LoVo (cell line): ENCODE measurements around the gene RBMS3.

Experiments
- DNase-seq: peaks from one replicate; pipeline ENCODE4 v3.0.0-alpha.2; 2016; ENCODE audit warnings: low spot score

Gene RBMS3

GRCh38 chr3:29576675-29577074, 295.8 kb downstream of the RBMS3 start:
- DNase-seq: no peak

GRCh38 chr3:29577250-29577649, 296.4 kb downstream of the RBMS3 start:
- DNase-seq: no peak

DNA sequence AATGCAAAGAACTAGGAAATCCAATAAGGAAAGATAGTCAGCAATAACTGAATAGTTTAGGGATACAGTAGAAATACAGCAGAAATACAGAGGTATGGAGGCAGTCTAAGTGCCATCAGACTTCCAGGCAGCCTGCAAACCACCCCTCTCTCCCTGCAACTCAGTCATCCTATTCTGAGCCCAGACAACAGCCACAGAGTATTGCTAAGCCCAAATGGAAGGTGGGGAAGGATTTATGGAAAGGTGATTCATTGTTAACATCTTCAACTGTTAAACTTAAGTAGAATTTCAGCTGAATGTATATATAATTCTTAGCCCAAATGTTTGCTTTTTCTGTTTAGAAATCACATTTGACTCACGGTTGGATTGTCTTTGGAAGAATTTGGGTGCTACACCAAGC, 300.4 kb downstream of the RBMS3 start:
- DNase-seq: no peak

DNA sequence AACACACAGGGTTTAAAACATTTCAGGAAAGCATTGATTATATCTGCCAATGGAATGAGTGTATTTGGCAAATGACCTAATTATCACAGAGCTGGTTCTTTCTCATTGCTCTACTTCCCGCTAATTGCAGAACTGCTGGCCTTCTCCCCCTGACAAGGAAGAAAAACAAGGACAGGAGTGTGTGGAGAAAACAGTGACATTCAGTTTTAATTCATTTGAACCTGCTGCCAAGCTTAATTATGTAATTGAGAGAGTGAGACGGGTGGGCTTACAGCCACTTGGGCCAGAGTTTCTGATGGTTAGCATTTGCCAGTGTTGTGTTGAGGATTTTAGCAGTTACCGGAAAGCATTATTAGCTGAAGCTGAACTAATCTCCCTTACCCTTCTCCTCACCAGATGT, 301.4 kb downstream of the RBMS3 start:
- no peak for DNase-seq

DNA sequence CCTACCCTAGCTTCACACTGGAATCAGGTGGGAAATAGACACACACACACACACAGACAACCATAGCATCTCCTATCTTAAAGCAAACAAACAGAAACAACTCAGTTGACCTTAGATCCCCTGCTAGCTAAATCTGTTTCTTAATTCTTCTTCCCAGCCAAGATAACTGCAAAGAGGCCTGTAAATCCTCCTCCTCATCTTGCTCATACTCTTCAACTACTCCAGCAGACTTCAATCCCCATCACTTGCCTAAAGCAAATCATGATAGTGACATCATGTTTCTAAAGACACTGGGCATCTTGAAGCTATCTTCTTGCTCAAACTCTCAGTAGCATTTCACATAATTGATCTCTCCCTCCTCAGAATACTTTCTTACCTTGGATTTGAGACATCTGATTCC, 303.0 kb downstream of the RBMS3 start:
- no peak for DNase-seq

DNA sequence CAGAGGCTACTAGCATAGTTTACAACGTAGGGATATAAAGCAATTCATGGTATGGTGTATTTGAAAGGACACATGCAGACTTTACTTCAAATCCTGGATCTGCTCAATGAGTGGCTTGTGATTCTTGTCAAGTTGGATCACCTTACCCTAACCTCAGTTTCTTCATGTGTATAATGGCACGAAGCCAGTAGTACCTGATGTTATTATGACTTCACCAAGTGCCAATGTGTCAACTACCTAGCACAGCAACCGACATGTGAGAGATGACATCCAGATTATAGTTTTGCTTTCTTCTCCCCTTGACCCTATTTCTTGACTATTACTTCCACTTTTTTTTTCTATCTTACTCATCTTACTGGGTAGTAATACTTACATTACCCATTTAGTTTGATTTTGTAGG, 304.5 kb downstream of the RBMS3 start:
- no peak for DNase-seq

- DNase-seq: no peak
Measured at GRCh38 chr3:29587340-29587739, 306.5 kb downstream of the RBMS3 start.

- no peak for DNase-seq
Measured at GRCh38 chr3:29590012-29590411, 309.1 kb downstream of the RBMS3 start.

DNA sequence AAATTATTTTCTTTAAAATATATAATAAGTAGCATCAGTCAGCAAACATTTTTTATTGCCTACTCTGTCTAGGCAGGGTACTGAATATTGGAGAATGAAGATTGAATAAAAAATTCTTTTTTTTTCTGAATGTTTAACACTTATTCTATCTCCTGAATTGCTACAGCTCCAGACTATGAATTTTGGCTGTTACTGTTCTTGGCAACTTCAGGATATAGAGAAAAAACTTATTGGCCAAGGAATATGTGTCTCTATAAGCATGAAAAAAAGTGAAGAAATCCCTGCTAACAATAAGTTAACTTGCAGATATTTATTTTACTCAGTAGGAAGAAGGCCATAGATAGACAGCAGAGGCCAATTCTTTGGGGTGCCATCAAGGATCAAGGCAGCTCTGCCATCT, 309.6 kb downstream of the RBMS3 start:
- no peak for DNase-seq

GRCh38 chr3:29591579-29591978, 310.7 kb downstream of the RBMS3 start:
- DNase-seq: no peak

- DNase-seq: no peak
Measured at GRCh38 chr3:29593802-29594201, 312.9 kb downstream of the RBMS3 start.

GRCh38 chr3:29594261-29594660, 313.4 kb downstream of the RBMS3 start:
- no peak for DNase-seq

DNA sequence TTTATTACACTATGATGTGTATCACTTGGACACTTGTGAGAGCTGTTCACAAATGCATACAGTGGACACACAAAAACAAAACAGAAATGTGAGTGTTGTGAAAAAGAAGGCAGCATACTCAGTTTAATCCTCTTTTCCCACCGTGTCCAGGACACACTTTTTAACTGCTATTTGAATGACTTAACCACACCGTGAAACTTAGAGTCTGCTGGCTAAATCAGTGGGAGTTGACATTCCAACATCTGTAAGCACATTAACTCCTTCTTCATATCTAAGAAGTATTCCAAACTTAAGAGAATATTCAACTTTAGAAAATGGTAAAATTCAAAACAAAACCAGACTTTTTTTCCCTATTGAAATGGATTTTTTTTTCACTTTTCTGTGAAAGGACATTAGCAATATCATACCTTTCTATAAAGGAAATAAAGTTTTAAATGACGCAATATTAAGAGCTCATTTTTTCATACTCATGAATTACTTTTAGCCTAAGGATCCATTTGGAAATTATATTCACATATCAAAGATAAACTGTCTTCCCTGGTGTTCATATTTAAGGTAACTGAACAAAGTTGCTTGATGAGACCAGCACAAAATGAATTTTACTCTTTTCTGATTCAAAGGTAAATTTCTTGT, 316.6 kb downstream of the RBMS3 start:
- DNase-seq: no peak

DNA sequence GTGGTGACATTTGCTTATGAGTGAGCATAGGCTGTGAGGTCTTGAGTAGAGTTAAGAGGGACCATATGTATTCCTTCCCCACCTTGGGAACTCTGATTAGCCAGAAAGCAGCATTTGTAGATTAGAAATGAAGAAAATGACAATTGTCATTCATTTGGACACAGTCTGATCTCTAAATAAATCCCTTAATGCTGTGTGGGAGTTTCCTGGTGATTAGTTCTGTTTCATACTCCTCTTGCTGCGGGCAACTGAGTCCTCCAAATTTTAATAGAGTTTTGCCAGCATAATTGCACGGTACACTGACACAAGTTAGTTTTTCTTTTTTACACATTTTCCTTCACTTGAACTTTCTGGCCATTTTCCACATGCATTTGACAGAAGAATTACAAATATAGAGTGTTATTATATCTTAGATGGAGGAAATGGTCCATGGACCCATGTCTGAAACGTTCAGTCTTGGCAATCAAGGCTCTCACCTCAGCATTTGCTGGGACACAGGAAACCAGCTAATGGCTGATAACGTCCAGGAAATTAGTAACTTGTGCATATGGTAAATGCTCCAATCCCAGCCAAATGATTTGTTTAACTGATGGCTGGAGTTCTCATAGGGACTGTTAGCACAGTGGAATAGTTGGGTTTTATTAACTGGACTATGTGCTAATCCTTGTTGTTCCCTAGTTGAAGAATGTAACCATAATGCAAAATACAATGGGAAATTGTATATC, 321.2 kb downstream of the RBMS3 start:
- no peak for DNase-seq

DNA sequence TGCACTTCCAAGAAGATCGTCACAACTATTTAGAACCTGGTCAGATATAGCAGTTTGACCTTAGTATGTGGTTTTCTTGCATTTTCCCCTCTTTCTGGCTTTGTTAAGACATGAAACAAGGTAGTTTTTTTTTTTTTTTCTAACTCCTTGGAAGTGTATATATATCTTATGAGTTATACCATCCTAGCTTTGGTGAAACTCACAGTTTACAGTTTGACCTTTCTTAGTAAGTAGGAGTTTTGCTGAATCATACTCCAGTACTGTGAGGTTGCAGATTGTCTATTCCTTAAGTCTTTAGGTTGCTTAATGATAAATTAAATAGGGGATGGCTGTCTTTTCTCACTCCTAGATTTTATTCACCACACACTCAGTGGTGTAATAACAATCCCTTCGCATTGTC, 325.0 kb downstream of the RBMS3 start:
- no peak for DNase-seq

- no peak for DNase-seq
Measured at GRCh38 chr3:29606416-29606815, 325.5 kb downstream of the RBMS3 start.

GRCh38 chr3:29608414-29609327, 327.8 kb downstream of the RBMS3 start:
- DNase-seq: no peak

DNA sequence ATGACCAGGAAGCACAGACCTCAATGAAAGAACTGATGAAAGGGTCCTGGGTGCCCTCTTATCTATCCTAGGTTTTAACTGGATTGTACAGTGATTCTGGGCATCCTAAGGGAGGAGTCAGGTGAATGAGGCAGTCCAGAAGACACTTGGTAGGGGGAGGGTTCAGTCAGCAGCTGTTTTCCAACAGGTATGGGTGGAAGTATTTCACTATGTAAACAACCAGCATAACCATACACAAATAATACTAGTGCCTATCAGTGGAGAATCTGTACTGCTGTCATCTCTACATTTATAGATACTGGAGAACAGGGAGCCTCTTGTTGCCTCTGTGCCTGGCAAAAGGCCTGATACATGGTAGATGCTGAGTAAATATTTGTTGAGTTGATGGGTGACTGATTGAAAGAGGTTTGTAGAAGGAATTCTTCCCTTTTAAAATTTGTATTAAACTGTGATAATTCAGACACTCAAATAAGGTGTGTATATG, 328.5 kb downstream of the RBMS3 start:
- no peak for DNase-seq

- no peak for DNase-seq
Measured at GRCh38 chr3:29610781-29611180, 329.9 kb downstream of the RBMS3 start.

DNA sequence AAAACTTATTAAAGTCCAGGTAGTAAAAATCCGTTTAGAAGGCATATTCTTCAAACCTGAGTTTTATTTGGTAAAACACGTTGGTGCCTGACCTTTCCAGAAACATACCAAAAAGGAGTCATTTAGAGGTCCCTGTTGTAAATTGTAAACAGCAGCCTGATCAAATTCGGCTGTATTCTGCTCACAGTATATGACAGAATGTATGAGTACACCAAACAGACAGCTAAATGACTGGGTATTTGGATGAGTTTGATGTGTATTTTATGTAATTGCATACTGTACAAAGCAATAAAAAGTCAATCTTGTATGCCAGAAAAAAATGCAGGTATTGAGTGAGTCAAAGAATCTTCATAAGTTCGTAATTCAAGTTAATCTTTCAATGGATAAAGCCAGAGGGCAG, 330.4 kb downstream of the RBMS3 start:
- no peak for DNase-seq

DNA sequence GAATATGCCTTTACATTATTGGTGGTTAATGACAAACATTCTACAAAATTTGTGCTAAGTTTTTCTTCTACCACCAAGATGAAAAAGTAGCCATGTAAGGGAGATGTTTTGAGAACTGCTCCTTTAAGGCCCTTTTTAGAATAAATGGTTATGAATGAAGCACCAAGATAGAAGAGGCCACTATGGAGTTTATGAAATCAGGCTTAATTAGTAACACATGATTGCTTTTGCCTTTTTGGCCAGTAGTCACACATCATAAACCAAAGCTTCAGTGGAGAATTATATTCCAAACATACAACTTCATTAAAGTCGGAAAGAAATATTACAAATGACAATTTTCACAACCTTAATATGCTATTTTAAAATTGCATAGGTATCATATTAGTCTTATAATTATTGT, 331.7 kb downstream of the RBMS3 start:
- no peak for DNase-seq

DNA sequence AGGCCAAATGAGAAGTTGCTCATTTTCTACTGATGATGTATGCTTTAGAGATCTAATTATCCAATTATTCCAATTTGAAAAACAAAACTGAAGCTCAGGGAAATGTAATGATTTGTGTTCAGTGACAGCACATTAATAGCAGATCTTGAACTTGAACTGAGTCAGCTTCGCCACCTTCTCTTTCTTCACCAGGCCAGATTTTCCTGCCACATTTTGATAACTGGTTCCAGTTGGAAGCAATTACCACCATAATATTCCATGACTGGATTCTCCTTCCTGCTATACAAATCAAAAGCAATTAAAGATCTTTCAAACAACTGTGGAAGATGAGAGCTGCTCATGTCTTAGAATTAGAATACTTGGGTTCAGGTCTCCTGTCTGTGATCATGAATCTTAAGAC, 334.1 kb downstream of the RBMS3 start:
- DNase-seq: no peak
